Measurements from ENCODE around the gene NOM1.
"Not testable (repeated sequence)": the region's sequence is repeated elsewhere in the genome, so short reads cannot be mapped to it uniquely, and the experiment has no call there.

NOM1 gene

GRCh38 chr7:156940421-156941122 lies 8.9 kb upstream of the NOM1 start:
- DNase-seq (ENCODE audit: low read depth): no peak

DNA sequence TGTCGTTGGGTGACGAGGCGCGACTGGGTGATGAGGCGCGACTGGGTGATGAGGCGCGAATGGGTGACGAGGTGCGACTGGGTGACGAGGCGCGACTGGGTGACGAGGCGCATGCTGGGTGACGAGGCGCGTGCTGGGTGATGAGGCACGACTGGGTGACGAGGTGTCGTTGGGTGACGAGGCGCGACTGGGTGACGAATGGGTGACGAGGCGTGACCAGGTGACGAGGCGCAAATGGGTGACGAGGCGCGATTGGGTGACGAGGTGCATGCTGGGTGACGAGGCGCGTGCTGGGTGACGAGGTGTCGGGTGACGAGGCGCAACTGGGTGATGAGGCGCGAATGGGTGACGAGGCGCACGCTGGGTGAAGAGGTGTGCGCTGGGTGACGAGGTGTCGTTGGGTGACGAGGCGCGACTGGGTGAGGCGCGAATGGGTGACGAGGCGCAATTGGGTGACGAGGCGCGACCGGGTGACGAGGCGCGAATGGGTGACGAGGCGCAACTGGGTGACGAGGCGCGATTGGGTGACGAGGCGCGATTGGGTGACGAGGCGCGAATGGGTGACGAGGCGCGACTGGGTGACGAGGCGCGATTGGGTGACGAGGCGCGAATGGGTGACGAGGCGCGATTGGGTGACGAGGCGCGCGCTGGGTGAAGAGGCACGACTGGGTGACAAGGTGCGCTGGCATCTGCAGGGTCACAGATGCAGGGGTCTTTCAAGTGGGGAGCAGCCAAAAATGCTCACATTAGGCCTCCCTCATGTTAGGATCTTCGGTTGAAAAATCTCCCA lies 7.9 kb upstream of the NOM1 start:
- DNase-seq (ENCODE audit: low read depth): no peak

DNA sequence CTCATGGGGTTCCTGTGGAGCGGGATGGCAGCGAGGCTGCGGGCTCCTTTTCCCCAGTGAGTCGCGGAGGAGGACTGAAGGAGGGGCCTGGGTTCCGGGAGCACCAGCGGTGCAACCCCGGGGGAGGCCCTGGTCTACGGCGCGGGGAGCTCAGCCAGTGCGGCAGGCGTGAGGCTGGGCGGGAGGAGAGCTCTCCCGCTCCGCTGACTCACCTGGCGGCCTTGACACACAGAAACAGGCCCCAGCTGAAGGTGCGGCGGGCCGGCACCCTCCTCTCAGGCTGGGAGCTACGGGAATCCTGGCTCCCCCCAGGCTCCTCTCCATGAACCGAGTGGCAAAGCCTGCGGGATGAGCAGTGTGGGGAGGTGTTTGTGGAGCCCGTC lies 6.8 kb upstream of the NOM1 start:
- DNase-seq (ENCODE audit: low read depth): no peak

DNA sequence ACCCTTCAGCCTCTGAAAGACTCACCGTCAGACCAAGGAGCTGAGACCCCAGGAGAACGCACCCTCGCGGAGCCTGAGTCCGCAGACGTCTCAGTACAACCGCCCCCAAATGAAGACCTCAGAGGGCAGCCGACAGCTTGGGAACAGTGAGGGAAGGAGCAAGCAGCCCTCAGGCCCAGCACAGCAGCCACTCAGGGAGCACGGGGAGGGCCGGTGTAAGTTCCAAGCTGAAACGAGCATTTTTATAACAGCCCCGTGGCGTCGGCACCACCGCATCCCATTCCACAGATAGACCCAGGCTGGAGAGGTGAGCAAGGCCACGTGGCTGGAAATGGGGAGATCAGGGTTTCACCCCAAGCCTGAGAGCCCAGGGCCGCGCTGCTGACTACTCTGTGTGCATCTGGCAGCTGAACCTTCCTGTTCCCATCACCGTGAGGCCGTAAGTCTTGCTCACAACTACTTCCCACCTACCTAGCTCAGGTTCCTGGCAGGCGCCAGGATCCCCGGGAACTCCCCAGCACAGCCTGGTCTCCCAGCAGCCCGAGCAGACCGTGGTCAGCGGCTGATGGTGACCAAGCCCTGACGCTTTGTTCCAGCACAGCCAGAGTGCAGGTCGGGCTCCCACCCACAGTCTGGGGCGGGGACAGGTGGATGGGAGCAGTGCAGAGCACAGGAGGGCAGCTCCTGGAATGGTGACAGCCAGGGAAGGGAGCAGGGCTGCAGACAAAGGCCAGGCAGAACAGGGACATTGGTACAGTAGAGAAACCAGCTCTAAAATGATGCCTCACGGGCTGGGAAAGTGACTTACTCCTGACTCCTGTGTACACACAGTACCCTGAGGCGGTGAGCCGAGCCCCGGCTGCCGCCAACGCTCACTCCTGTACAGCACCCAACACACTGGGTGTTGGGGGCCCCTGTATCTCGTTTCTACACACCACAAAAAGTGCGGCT lies 6.1 kb upstream of the NOM1 start:
- no peak for DNase-seq (ENCODE audit: low read depth)

DNA sequence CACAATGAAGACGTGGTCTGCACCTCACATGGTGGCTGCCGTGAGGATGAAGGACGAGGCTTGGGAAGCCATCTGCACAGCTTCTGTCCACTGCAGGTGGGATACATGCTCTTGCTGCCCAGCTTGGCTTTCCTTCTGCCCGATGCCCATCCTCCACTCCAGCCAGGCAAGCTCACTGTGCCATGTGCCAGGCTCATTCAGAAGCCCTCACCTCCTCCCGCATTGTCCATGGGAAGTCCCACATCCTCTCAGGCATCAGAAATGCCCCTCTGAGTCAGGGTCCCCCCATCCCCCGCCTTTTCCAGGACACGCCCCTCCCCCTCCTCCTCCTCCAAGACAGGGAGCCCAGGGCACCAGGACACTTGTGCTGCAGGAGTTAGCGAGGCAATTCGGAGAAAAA lies 4.6 kb upstream of the NOM1 start:
- DNase-seq (ENCODE audit: low read depth): no peak

DNA sequence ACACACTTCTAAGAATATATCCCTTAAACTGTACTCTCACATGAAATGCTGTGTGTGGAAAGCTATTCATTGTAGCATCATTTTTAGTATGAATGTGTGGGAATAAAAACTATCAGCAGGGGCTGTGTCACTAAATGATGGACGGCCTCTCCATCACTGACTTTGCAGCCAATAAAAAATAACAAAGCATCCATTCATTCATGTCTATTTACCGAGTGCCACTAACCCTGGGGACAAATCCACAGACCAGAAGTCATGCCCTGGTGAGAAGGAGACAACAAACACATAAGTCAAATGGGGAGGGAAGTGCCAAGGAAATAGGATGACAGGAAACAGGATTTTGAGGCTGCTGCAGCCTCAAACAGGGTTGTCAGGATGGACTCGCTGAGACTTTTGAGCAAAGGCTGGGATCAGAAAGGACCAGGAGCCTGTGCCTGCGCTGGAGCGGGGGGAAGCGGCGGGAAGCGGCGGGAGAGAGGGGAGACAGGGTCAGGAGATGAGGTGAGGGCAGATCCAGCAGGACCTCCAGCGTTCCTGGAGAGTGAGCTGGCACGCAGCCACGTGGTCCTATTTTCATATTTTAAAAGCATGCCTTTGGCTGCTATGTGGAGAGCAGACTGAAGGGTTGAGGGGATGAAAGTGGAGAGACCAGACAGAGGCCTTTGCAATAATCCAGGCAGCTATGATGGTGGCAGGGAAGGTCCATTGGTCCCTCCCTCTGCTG lies 2.2 kb upstream of the NOM1 start:
- no peak for DNase-seq (ENCODE audit: low read depth)

- no peak for DNase-seq (ENCODE audit: low read depth)
These were observed 1.2 kb upstream of the NOM1 start for GRCh38 chr7:156948361-156948760.

- DNase-seq (ENCODE audit: low read depth): no peak
These were observed 908 bp downstream of the NOM1 start for GRCh38 chr7:156950381-156950858.

DNA sequence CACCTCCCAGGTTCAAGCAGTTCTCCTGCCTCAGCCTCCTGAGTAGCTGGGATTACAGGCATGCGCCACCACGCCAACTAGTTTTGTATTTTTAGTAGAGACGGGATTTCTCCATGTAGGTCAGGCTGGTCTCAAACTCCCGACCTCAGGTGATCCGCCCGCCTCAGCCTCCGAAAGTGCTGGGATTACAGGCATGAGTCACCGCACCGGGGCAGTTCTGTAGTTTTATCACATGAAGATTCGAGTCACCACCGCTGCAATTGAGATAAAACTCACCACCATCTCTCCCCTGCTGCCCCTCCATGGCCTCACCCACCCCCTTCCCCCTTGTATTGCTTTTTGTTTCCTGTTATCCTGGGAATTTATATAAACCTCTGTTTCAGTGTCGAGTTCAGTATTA lies 3.7 kb downstream of the NOM1 start:
- DNase-seq (ENCODE audit: low read depth): not testable (repeated sequence)

GRCh38 chr7:156954941-156955340 lies 5.4 kb downstream of the NOM1 start:
- no peak for DNase-seq (ENCODE audit: low read depth)

GRCh38 chr7:156956727-156957126 lies 7.2 kb downstream of the NOM1 start:
- no peak for DNase-seq (ENCODE audit: low read depth)

DNA sequence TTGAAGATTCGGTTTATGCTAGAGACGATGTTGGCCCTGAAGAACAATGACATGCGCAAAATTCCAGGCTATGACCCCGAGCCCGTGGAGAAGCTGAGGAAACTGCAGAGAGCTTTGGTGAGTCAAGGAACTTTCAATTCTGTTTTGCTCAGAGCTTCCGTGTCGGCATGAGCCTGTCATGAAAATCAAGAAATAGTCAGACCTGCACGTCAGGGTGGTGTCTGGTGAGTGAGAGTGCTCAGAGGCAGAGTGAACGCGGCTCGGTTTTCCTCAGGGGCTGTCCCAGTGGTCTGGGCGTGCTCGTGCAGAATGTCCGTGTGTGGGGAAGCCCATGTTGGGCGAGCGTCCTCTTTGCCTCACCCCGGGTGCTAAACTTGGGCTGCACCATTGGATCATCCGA lies 12.6 kb downstream of the NOM1 start:
- no peak for DNase-seq (ENCODE audit: low read depth)

DNA sequence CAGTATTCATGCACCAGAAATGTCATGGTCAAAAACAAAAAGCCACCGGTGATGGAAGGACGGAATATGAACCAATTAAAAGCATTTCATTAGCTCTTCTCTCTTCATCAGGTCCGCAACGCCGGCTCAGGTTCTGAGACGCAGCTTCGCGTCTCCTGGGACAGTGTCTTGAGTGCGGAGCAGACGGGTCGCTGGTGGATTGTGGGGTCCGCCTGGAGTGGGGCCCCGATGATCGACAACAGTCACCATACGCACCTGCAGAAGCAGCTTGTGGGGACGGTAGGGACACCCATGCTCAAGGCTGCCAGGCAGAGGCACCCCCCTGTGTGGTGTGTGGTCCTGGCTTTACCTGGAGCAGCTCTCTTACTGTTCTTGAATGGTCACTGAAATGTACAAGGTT lies 13.4 kb downstream of the NOM1 start:
- DNase-seq (ENCODE audit: low read depth): no peak

GRCh38 chr7:156963472-156963871 lies 14.0 kb downstream of the NOM1 start:
- no peak for DNase-seq (ENCODE audit: low read depth)

DNA sequence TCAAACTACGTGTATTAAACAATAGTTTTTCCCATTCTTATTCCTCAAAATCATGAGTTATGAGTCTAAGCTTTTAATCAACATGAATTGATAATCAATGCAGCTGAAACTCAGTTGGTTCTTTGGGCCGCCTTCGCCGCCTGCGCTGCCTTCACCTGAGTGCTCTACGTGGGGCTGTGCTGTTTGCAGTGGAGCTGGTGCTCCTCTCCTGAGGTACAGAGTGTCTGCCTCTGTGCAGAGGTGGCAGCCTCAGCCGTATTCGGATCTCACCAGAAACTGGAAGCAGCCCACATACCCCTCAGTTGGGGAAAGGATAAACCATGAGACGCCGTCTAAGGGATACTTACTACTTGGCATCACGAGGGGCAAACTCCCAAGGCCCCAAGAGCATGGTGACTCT lies 15.5 kb downstream of the NOM1 start:
- DNase-seq (ENCODE audit: low read depth): no peak

- no peak for DNase-seq (ENCODE audit: low read depth)
These were observed 16.9 kb downstream of the NOM1 start for GRCh38 chr7:156966387-156966786.

DNA sequence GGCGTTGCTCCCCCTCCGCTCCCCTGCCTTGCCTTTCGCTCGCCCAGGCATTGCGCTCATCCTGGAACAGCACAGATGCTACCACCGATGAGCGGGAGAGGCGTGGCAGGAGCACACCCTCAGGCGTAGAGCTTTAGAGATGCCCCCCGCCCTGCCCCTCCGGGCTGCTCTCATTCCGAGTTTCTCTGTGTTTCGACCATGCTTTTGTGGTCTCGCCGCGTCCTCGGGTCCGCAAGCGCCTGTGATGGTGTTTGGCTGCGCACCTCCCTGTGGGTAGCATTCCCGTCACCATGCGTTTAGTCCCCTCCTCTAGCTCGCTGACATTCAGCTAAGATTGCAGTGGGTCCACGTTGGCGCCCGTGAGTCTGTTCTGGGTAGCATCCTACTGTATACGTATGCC lies 18.7 kb downstream of the NOM1 start:
- no peak for DNase-seq (ENCODE audit: low read depth)

GRCh38 chr7:156969972-156970420 lies 20.5 kb downstream of the NOM1 start:
- no peak for DNase-seq (ENCODE audit: low read depth)

DNA sequence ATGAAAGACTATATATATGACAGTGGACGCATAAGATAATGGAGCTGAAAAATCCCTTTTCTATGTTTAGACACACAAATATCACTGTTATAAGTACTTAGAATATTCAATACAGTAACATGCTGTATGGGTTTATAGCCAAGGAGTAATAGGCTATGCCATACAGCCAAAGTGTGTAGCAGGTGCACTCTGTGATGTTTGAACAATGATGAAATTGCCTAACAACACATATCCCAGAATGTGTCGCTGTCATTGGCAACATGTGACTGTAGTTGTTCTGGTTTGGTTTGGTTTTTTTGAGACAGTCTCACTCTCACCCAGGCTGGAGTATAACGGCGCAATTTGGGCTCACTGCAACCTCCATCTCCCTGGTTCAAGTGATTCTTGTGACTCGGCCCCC lies 26.1 kb downstream of the NOM1 start:
- no peak for DNase-seq (ENCODE audit: low read depth)

DNA sequence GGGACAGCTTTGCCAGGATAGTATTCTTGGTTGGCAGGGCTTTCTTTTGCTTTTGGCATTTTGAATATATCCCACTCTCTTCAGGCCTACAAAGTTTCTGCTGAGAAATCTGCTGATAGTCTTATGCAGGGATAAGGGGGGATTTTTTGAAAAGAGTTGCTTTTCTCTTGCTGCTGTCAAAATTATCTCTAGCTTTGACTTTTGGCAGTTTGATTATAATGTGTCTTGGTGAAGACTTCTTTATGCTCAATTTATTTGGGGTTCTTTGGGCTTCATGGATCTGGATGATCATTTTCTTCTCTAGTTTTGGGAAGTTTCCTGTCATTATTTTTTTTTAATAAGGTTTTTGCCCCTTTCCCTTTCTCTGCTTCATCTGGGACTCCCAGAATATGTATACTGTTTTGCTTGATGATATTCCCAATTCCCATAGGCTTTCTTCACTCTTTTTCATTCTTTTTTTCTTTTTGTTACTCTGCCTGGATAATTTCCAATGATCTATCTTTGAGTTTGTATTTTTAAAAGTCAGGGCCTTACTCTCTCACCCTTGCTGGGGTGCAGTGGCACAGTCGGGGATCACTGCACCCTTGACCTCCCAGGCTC lies 29.6 kb downstream of the NOM1 start:
- DNase-seq (ENCODE audit: low read depth): no peak

DNA sequence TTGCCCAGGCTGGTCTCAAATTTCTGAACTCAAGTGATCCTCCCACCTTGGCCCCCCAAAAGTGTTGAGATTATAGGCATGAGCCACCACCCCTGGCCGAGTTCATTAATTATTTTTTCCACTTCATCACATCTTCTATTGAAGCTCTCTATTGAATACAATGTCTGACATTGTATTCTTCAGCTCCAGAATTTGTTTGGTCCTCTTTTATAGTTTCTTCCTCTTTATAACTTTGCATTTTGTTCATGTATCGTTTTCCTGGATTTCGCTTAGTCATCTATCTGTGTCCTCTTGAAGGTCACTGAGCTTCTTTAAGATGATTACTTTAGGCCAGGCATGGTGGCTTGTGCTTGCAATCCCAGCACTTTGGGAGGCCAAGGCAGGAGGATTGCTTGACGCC lies 30.2 kb downstream of the NOM1 start:
- no peak for DNase-seq (ENCODE audit: low read depth)
